22Rv1 (cell line): ENCODE results near the gene ZNF526.

Experiments
- CTCF ChIP-seq: fragments of 450-650 bp; IDR thresholded peaks from 2 replicates; pipeline ENCODE4 v1.5.1; 2017; ENCODE audit warnings: mild to moderate bottlenecking
- ZFX ChIP-seq: fragments of 450-650 bp; IDR thresholded peaks from 2 replicates; pipeline ENCODE4 v1.6.1; 2017; ENCODE audit warnings: antibody characterized with exemption, borderline replicate concordance

DNA sequence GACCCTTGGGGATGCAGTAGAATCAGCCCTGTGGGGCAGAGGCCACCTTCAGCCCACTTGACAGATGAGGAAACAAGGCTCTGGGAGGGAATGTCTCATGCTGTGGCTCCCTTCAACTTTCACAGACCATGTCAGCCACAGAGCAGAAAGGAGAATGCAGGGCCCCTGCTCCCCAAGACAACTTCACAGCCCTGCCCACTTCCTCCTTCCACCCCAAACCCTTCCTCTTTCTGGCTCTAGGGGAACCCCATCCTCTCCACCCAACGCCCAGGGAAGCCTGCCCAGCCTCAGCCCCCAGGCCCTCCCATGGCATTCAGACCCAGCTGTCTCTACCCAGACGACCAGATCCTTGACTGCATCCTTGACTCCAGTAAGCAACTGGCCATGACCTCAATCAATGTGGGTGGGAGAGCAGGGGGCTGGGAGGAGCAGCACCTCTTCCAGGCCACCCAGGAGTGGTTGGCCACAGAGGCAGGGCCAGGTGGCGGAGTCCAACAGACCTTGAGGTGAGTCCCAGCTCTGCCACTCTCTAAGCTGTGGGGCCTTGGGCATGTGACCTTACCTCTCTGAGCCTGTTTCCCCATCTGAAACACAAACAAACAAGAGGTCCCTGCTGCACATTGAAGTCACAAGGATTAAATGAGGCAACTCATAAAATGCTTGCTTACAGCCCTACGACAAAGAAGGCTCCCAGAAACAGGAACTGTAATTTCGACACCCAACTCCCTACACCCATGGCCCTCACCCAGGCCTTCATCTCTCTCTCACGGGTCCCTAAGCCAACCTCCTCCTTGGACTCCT lies 18.4 kb upstream of the ZNF526 start:
- TF ChIP-seq CTCF (no peak), ZFX (no peak)
